Smooth muscle cell (in vitro differentiated cells): ENCODE data around the gene B4GALT7. TPM values are rescaled to one million over a fixed set of nuclear protein-coding genes. Genes with fewer than 3 reads are reported as not detected.

Experiments used
- DNase-seq: peaks from one replicate; lab custom pipeline; 2025; ENCODE audit not compliant: unreplicated experiment; lab: John Stamatoyannopoulos, UW
- H2AFZ ChIP-seq: fragments of 200-600 bp; sonication (generic); 2 replicates; pipeline ENCODE4 v1.6.0; 2016; ENCODE audit warnings: antibody characterized with exemption, low read depth, mild to moderate bottlenecking
- H3F3A ChIP-seq: fragments of 200-600 bp; sonication (generic); 2 replicates; pipeline ENCODE4 v1.6.0; 2017; ENCODE audit warnings: antibody characterized with exemption, low read depth
- H3K27ac ChIP-seq: fragments of 200-600 bp; sonication (generic); 2 replicates; pipeline ENCODE4 v1.5.1; 2016; ENCODE audit warnings: low read depth, mild to moderate bottlenecking
- H3K27me3 ChIP-seq: fragments of 200-600 bp; sonication (generic); 2 replicates; pipeline ENCODE4 v1.6.1; 2016; ENCODE audit warnings: low read depth, mild to moderate bottlenecking
- H3K36me3 ChIP-seq: fragments of 200-600 bp; sonication (generic); 2 replicates; pipeline ENCODE4 v1.5.1; 2016; ENCODE audit warnings: low read depth
- H3K4me1 ChIP-seq: fragments of 200-600 bp; sonication (generic); 2 replicates; pipeline ENCODE4 v1.5.1; 2016; ENCODE audit warnings: low read depth
- H3K4me2 ChIP-seq: fragments of 200-600 bp; sonication (generic); 2 replicates; pipeline ENCODE4 v1.6.0; 2016; ENCODE audit warnings: mild to moderate bottlenecking
- H3K4me3 ChIP-seq: fragments of 200-600 bp; sonication (generic); 2 replicates; pipeline ENCODE4 v1.5.1; 2016; ENCODE audit warnings: mild to moderate bottlenecking
- H3K79me2 ChIP-seq: fragments of 200-600 bp; sonication (generic); 2 replicates; pipeline ENCODE4 v1.6.0; 2016; ENCODE audit warnings: low read depth, mild to moderate bottlenecking
- H3K9ac ChIP-seq: fragments of 200-600 bp; sonication (generic); 2 replicates; pipeline ENCODE4 v1.6.0; 2016; ENCODE audit warnings: low read depth
- H3K9me3 ChIP-seq: fragments of 200-600 bp; sonication (generic); replicated peaks from 2 replicates; pipeline ENCODE4 v1.5.1; 2016; ENCODE audit warnings: low read depth
- H4K20me1 ChIP-seq: fragments of 200-600 bp; sonication (generic); 2 replicates; pipeline ENCODE4 v1.6.0; 2016; ENCODE audit warnings: low read depth
- WGBS: methylation state at CpG from one replicate; pipeline ENCODE4 v1.1.7; 2016; ENCODE audit warnings: low lambda C conversion rate; 5-methylcytosine and 5-hydroxymethylcytosine counted together
- polyA plus RNA-seq: library from polyadenylated mRNA; unstranded; fragments of >200 nt; fragmentation: Nextera tagmentation; extraction: Ambion mirVana; gene quantifications from 2 replicates; pipeline ENCODE4 v1.2.1, GENCODE V29; 2016
- total RNA-seq: library from RNA; depleted of rRNA; stranded (reverse); fragments of >200 nt; gene quantifications from 2 replicates; pipeline ENCODE4 v1.2.3, GENCODE V29; 2014
- TF ChIP-seq, protein P1 (sequence below): fragments of 200-600 bp; sonication (generic); IDR thresholded peaks from 2 replicates; pipeline ENCODE4 v1.5.1; 2017; ENCODE audit warnings: borderline replicate concordance, mild to moderate bottlenecking, antibody characterized with exemption; ENCODE audit not compliant: insufficient read depth, poor library complexity, severe bottlenecking

B4GALT7 gene
- total and polyA plus RNA-seq, 2 experiments from 2014 or later, result 34.6 to 72.8 TPM

DNA sequence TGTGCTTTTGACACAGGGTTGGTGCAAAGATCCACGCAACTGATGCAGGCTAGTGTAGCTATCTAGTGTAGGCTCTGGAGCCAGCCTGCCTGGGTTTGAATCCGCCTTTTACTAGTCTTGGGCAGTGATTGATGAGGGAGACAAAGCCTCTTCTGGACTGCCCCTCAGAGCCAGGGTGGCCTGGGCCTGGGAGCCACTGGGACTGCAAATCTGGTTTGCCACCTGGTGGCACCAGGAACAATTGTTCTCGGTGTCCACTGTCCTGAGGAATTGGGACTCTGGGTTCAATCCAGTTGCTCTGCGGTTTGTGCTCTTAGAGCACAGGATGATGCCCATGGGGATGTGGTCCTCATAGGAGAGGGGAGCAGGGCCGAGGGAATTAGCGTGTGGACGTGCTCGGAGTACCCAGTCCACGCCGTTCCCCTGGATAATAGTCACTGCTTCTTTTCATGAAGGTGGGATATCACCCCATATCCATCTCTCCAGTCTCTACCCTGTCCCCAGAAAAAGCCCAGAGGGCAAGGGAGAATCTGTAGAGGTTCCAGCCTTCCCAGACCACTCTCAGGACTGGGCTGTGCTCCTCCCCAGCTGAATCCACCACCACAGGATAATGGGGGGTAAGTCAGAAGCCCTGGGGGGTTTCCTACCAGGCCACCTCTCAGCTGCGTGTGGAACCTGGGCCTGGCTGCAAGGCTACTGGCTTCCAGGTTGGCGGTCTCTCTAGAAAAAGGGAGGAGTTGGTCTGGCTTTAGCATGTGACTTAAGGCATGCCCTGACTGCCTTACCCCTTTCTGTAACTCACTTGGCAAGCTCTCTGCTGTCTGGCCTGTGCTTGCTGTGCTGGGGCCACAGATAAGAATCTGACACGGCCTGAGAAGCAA lies 1.9 kb downstream of the B4GALT7 start:
- no peak for DNase-seq
- Histone ChIP-seq H3K27me3 (no peaks in the 10 kb centered on the region), H3K4me2 (no peak overlapping the region), H3K36me3 (no peaks in the 10 kb centered on the region), H3K4me3 (no peak overlapping the region), H3K4me1 (peaks cover 4% of the 10 kb centered on the region), H2AFZ (no peak overlapping the region), H3K9me3 (no peaks in the 10 kb centered on the region), H3K79me2 (peaks cover 11% of the 10 kb centered on the region), H3K27ac (no peak overlapping the region), H3K9ac (no peak overlapping the region), H3F3A (peaks cover 8% of the 10 kb centered on the region), H4K20me1 (peaks cover 7% of the 10 kb centered on the region)
- TF ChIP-seq, protein P1, sequence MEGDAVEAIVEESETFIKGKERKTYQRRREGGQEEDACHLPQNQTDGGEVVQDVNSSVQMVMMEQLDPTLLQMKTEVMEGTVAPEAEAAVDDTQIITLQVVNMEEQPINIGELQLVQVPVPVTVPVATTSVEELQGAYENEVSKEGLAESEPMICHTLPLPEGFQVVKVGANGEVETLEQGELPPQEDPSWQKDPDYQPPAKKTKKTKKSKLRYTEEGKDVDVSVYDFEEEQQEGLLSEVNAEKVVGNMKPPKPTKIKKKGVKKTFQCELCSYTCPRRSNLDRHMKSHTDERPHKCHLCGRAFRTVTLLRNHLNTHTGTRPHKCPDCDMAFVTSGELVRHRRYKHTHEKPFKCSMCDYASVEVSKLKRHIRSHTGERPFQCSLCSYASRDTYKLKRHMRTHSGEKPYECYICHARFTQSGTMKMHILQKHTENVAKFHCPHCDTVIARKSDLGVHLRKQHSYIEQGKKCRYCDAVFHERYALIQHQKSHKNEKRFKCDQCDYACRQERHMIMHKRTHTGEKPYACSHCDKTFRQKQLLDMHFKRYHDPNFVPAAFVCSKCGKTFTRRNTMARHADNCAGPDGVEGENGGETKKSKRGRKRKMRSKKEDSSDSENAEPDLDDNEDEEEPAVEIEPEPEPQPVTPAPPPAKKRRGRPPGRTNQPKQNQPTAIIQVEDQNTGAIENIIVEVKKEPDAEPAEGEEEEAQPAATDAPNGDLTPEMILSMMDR, result no peak
- 97% methylated on average over 13 of the region's 13 CpGs for WGBS

DNA sequence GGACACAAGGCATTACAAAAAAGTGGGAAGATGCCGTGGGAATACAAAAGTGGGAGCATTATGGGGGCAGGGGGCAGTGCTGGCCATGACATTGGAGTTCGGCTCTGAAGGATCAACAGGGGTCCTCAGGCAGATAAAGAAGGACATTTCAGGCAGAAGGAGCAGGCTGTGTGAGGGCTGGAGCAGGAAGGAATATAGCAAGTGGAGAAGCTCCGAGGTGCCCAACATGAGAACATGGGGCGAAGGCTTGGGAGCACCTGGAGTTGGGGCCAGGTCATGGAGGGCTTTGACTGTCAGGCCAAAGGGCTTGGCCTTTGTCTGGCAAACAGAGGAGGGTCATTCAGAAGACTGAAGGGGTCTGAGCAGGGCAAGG lies 2.5 kb downstream of the B4GALT7 start:
- peaks cover 4% of the 10 kb centered on the region for H3K4me1 ChIP-seq
- no peaks in the 10 kb centered on the region for H3K36me3 ChIP-seq
- TF ChIP-seq, protein P1, result no peak
- no peak overlapping the region for H2AFZ ChIP-seq
- H3K4me3 ChIP-seq, result no peak overlapping the region
- H3K27ac ChIP-seq, result no peak overlapping the region
- peaks cover 5% of the 10 kb centered on the region for H3F3A ChIP-seq
- no peak for DNase-seq
- 99% methylated on average over 4 of the region's 4 CpGs for WGBS
- H3K79me2 ChIP-seq, result peaks cover 11% of the 10 kb centered on the region
- no peak overlapping the region for H3K9ac ChIP-seq
- no peaks in the 10 kb centered on the region for H3K27me3 ChIP-seq
- no peak overlapping the region for H3K4me2 ChIP-seq
- peaks cover 7% of the 10 kb centered on the region for H4K20me1 ChIP-seq
- no peaks in the 10 kb centered on the region for H3K9me3 ChIP-seq

DNA sequence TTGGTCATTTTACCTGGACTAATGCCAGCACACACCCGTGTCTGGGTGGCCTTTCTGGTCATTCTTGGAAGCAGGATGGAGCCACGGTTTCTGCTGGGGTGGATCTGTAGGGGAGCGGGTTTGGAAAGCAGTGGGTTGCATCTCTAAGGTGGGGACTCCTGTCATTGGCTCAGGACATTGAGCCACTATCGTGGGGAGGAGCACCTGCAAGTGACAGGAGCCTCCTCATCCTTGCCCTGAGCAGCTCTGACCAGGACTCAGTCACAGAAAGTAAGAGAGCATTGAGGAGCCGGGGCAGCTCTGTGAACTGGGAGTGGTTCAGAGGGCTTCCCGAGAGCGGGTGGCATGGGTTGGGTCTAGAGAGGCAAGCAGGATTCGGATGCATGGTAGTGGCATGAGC lies 3.7 kb downstream of the B4GALT7 start:
- peaks cover 1% of the 10 kb centered on the region for H3F3A ChIP-seq
- no peaks in the 10 kb centered on the region for H3K36me3 ChIP-seq
- H3K4me3 ChIP-seq, result no peak overlapping the region
- 93% methylated on average over 8 of the region's 8 CpGs for WGBS
- no peak for DNase-seq
- peaks cover 4% of the 10 kb centered on the region for H3K4me1 ChIP-seq
- TF ChIP-seq, protein P1, result no peak
- H3K79me2 ChIP-seq, result peaks cover 11% of the 10 kb centered on the region
- no peak overlapping the region for H3K4me2 ChIP-seq
- H3K9ac ChIP-seq, result no peak overlapping the region
- no peaks in the 10 kb centered on the region for H3K9me3 ChIP-seq
- H4K20me1 ChIP-seq, result peaks cover 13% of the 10 kb centered on the region
- H3K27me3 ChIP-seq, result no peaks in the 10 kb centered on the region
- H2AFZ ChIP-seq, result no peak overlapping the region
- H3K27ac ChIP-seq, result no peak overlapping the region

DNA sequence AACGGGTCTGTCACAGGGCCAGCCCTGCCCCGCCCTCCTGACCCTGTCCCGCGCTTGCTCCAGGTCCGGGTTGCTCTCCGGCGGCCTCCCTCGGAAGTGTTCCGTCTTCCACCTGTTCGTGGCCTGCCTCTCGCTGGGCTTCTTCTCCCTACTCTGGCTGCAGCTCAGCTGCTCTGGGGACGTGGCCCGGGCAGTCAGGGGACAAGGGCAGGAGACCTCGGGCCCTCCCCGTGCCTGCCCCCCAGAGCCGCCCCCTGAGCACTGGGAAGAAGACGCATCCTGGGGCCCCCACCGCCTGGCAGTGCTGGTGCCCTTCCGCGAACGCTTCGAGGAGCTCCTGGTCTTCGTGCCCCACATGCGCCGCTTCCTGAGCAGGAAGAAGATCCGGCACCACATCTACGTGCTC lies 4.2 kb downstream of the B4GALT7 start:
- H3K79me2 ChIP-seq, result peaks cover 11% of the 10 kb centered on the region
- DNase-seq, result no peak
- H3K36me3 ChIP-seq, result no peaks in the 10 kb centered on the region
- TF ChIP-seq, protein P1, result no peak
- H3K4me3 ChIP-seq, result no peak overlapping the region
- no peaks in the 10 kb centered on the region for H3F3A ChIP-seq
- H4K20me1 ChIP-seq, result peaks cover 13% of the 10 kb centered on the region
- 95% methylated on average over 20 of the region's 27 CpGs for WGBS
- no peak overlapping the region for H3K9ac ChIP-seq
- no peak overlapping the region for H3K4me2 ChIP-seq
- no peak overlapping the region for H3K27ac ChIP-seq
- no peaks in the 10 kb centered on the region for H3K9me3 ChIP-seq
- no peak overlapping the region for H2AFZ ChIP-seq
- no peaks in the 10 kb centered on the region for H3K27me3 ChIP-seq
- H3K4me1 ChIP-seq, result peaks cover 4% of the 10 kb centered on the region
